ENCODE data around the gene PCSK6.

Gene PCSK6

GRCh38 chr15:101522621-101523559, 33.4 kb upstream of the PCSK6 start:
- DNase-seq = no peak

GRCh38 chr15:101522091-101522490, 32.6 kb upstream of the PCSK6 start:
- no peak for DNase-seq

- no peak for DNase-seq
Observed at GRCh38 chr15:101521591-101521990, 32.1 kb upstream of the PCSK6 start.

GRCh38 chr15:101521069-101521468, 31.6 kb upstream of the PCSK6 start:
- no peak for DNase-seq

GRCh38 chr15:101520395-101520794, 30.9 kb upstream of the PCSK6 start:
- no peak for DNase-seq

GRCh38 chr15:101517504-101517903, 28.0 kb upstream of the PCSK6 start:
- no peak for DNase-seq

GRCh38 chr15:101514318-101514717, 24.8 kb upstream of the PCSK6 start:
- no peak for DNase-seq

- no peak for DNase-seq
Observed at GRCh38 chr15:101511717-101512116, 22.2 kb upstream of the PCSK6 start.

- no peak for DNase-seq
Observed at GRCh38 chr15:101510212-101511197, 21.0 kb upstream of the PCSK6 start.

- no peak for DNase-seq
Observed at GRCh38 chr15:101509279-101509678, 19.8 kb upstream of the PCSK6 start.

- no peak for DNase-seq
Observed at GRCh38 chr15:101506491-101506890, 17.0 kb upstream of the PCSK6 start.

- DNase-seq = no peak
Observed at GRCh38 chr15:101505610-101506337, 16.3 kb upstream of the PCSK6 start.

- DNase-seq = no peak
Observed at GRCh38 chr15:101504866-101505609, 15.5 kb upstream of the PCSK6 start.

- DNase-seq = no peak
Observed at GRCh38 chr15:101504373-101504772, 14.9 kb upstream of the PCSK6 start.

GRCh38 chr15:101503296-101503599, 13.7 kb upstream of the PCSK6 start:
- no peak for DNase-seq

- DNase-seq = no peak
Observed at GRCh38 chr15:101502572-101503295, 13.2 kb upstream of the PCSK6 start.

- no peak for DNase-seq
Observed at GRCh38 chr15:101501703-101502373, 12.3 kb upstream of the PCSK6 start.

- DNase-seq = no peak
Observed at GRCh38 chr15:101500865-101501551, 11.5 kb upstream of the PCSK6 start.

GRCh38 chr15:101499863-101500713, 10.6 kb upstream of the PCSK6 start:
- DNase-seq = peak; percentile 28
